Activated CD4-positive, alpha-beta T cell treated with anti-CD3 and anti-CD28 coated beads, Interleukin-2, Interleukin-6, amounts not matched to agents 100 ng/mL and 50 ng/mL, durations not matched to agents 16 hours and 8 hours (primary cell): ENCODE results near the gene FUT1.
A peak's percentile ranks its signal among the peaks of the same experiment; 100 is the strongest.

Source experiments
- DNase-seq: peaks from one replicate; pipeline ENCODE4 v3.0.0-alpha.2; 2020

The FUT1 gene

GRCh38 chr19:48715681-48716171 is 36.7 kb downstream of the FUT1 start:
- no peak for DNase-seq

- DNase-seq: no peak
These were observed 37.4 kb downstream of the FUT1 start for GRCh38 chr19:48714759-48715675.

GRCh38 chr19:48713864-48714755 is 38.3 kb downstream of the FUT1 start:
- DNase-seq: peak; percentile 98

GRCh38 chr19:48713041-48713863 is 39.2 kb downstream of the FUT1 start:
- no peak for DNase-seq

- no peak for DNase-seq
These were observed 41.3 kb downstream of the FUT1 start for GRCh38 chr19:48711106-48711662.

- DNase-seq: no peak
These were observed 44.0 kb downstream of the FUT1 start for GRCh38 chr19:48708471-48708870.

GRCh38 chr19:48705431-48705830 is 47.0 kb downstream of the FUT1 start:
- DNase-seq: no peak

GRCh38 chr19:48703316-48703715 is 49.1 kb downstream of the FUT1 start:
- no peak for DNase-seq

- DNase-seq: no peak
These were observed 49.7 kb downstream of the FUT1 start for GRCh38 chr19:48702701-48703100.

GRCh38 chr19:48698046-48698445 is 54.4 kb downstream of the FUT1 start:
- no peak for DNase-seq
